H9 (cell line): ENCODE measurements around the gene MAP3K20. TPM values are rescaled to one million over a fixed set of nuclear protein-coding genes. Genes with fewer than 3 reads are reported as not detected.

Experiments used
- DNase-seq: peaks from one replicate; pipeline ENCODE4 v3.0.0-alpha.2; 2017
- H2AFZ ChIP-seq: one replicate; pipeline ENCODE4 v1.6.1; 2013; ENCODE audit warnings: mild to moderate bottlenecking, low read length, control low read depth, moderate library complexity
- H2AK5ac ChIP-seq: 2 replicates; pipeline ENCODE4 v1.6.1; 2013; ENCODE audit warnings: low read length, control low read depth, mixed read lengths; ENCODE audit not compliant: insufficient read length
- H2BK120ac ChIP-seq: one replicate; pipeline ENCODE4 v1.6.1; 2013; ENCODE audit warnings: low read depth, mild to moderate bottlenecking, low read length, control low read depth, inconsistent platforms; ENCODE audit not compliant: poor library complexity, severe bottlenecking
- H2BK12ac ChIP-seq: 2 replicates; pipeline ENCODE4 v1.6.1; 2013; ENCODE audit warnings: low read length, control low read depth, mixed read lengths, low read depth; ENCODE audit not compliant: insufficient read length
- H2BK15ac ChIP-seq: 2 replicates; pipeline ENCODE4 v1.6.1; 2013; ENCODE audit warnings: low read depth, low read length, control low read depth
- H2BK20ac ChIP-seq: one replicate; pipeline ENCODE4 v1.6.1; 2013; ENCODE audit warnings: low read depth, mild to moderate bottlenecking, low read length, control low read depth, inconsistent platforms; ENCODE audit not compliant: poor library complexity, severe bottlenecking
- H2BK5ac ChIP-seq: 2 replicates; pipeline ENCODE4 v1.6.1; 2013; ENCODE audit warnings: low read length, control low read depth, mixed read lengths; ENCODE audit not compliant: insufficient read length
- H3K14ac ChIP-seq: 2 replicates; pipeline ENCODE4 v1.6.1; 2013; ENCODE audit warnings: low read length, control low read depth; ENCODE audit not compliant: insufficient read depth
- H3K18ac ChIP-seq: 2 replicates; pipeline ENCODE4 v1.6.1; 2013; ENCODE audit warnings: low read depth, mild to moderate bottlenecking, mixed read lengths, low read length, control low read depth; ENCODE audit not compliant: insufficient read length
- H3K23ac ChIP-seq: 2 replicates; pipeline ENCODE4 v1.6.1; 2013; ENCODE audit warnings: low read length, control low read depth, mixed read lengths, low read depth; ENCODE audit not compliant: insufficient read length
- H3K23me2 ChIP-seq: 2 replicates; pipeline ENCODE4 v1.6.1; 2013; ENCODE audit warnings: low read depth, mild to moderate bottlenecking, mixed read lengths, low read length, control low read depth; ENCODE audit not compliant: insufficient read length, poor library complexity, severe bottlenecking
- H3K27ac ChIP-seq: 2 replicates; pipeline ENCODE4 v1.5.1; 2013; ENCODE audit warnings: low read length, control low read depth, mixed read lengths, low read depth; ENCODE audit not compliant: insufficient read length
- H3K27me3 ChIP-seq: 2 replicates; pipeline ENCODE4 v1.6.1; 2013; ENCODE audit warnings: low read length, control low read depth, inconsistent platforms; ENCODE audit not compliant: insufficient read depth
- H3K4ac ChIP-seq: 2 replicates; pipeline ENCODE4 v1.6.1; 2013; ENCODE audit warnings: low read depth, mild to moderate bottlenecking, control low read depth, inconsistent platforms, low read length, moderate library complexity
- H3K4me1 ChIP-seq: 2 replicates; pipeline ENCODE4 v1.6.1; 2013; ENCODE audit warnings: low read length, control low read depth, inconsistent platforms; ENCODE audit not compliant: insufficient read depth
- H3K4me2 ChIP-seq: 2 replicates; pipeline ENCODE4 v1.6.1; 2013; ENCODE audit warnings: low read length, control low read depth, mixed read lengths; ENCODE audit not compliant: insufficient read length, insufficient read depth
- H3K56ac ChIP-seq: 2 replicates; pipeline ENCODE4 v1.6.1; 2013; ENCODE audit warnings: low read depth, mild to moderate bottlenecking, mixed read lengths, low read length, control low read depth; ENCODE audit not compliant: insufficient read length
- H3K79me1 ChIP-seq: 2 replicates; pipeline ENCODE4 v1.6.1; 2013; ENCODE audit warnings: low read depth, mild to moderate bottlenecking, moderate library complexity, low read length, control low read depth, inconsistent platforms; ENCODE audit not compliant: insufficient read depth, poor library complexity, severe bottlenecking
- H3K79me2 ChIP-seq: 2 replicates; pipeline ENCODE4 v1.6.1; 2013; ENCODE audit warnings: low read length, control low read depth, inconsistent platforms; ENCODE audit not compliant: insufficient read depth
- H3K9ac ChIP-seq: 2 replicates; pipeline ENCODE4 v1.6.1; 2013; ENCODE audit warnings: low read length, control low read depth, mixed read lengths; ENCODE audit not compliant: insufficient read length; ENCODE audit errors: extremely low read depth
- H3K9me3 ChIP-seq: one replicate; pipeline ENCODE4 v1.6.1; 2013; ENCODE audit warnings: low read depth, low read length, inconsistent platforms; ENCODE audit not compliant: control insufficient read depth
- H3T11ph ChIP-seq: one replicate; pipeline ENCODE4 v1.6.1; 2013; ENCODE audit warnings: mild to moderate bottlenecking, low read length, control low read depth, inconsistent platforms
- H4K20me1 ChIP-seq: one replicate; pipeline ENCODE4 v1.6.1; 2013; ENCODE audit not compliant: control insufficient read depth, insufficient read length, insufficient read depth
- H4K5ac ChIP-seq: 2 replicates; pipeline ENCODE4 v1.6.1; 2013; ENCODE audit warnings: low read depth, mild to moderate bottlenecking, mixed read lengths, low read length, control low read depth; ENCODE audit not compliant: insufficient read length
- H4K8ac ChIP-seq: replicated peaks from 2 replicates; pipeline ENCODE4 v1.6.1; 2013; ENCODE audit warnings: low read length, control low read depth, mixed read lengths, low read depth; ENCODE audit not compliant: insufficient read length
- H4K91ac ChIP-seq: 2 replicates; pipeline ENCODE4 v1.6.1; 2013; ENCODE audit warnings: low read depth, mild to moderate bottlenecking, moderate library complexity, mixed read lengths, low read length, control low read depth; ENCODE audit not compliant: insufficient read length
- H3K27ac Mint-ChIP-seq, 3 experiments: 2 replicates in 2 of 3; 3 replicates in 1 of 3; pipeline ENCODE4 v1.8.0; 2020 to 2021; ENCODE audit warnings: mixed read lengths in 3 of 3, mild to moderate bottlenecking in 1 of 3, moderate library complexity in 1 of 3
- H3K27me3 Mint-ChIP-seq: 2 replicates; pipeline ENCODE4 v1.8.0; 2021; ENCODE audit warnings: low read depth, mild to moderate bottlenecking, moderate library complexity, mixed read lengths
- H3K36me3 Mint-ChIP-seq, 3 experiments: 2 replicates in 2 of 3; 3 replicates in 1 of 3; pipeline ENCODE4 v1.8.0; 2020 to 2021; ENCODE audit warnings: low read depth in 3 of 3, mixed read lengths in 3 of 3; ENCODE audit not compliant: insufficient read depth in 1 of 3
- H3K4me1 Mint-ChIP-seq, 2 experiments: 2 replicates each; pipeline ENCODE4 v1.8.0; 2020; ENCODE audit warnings: mixed read lengths in 2 of 2
- H3K4me3 Mint-ChIP-seq, 2 experiments: 2 replicates in 1 of 2; 3 replicates in 1 of 2; pipeline ENCODE4 v1.8.0; 2020 to 2021; ENCODE audit warnings: mild to moderate bottlenecking in 2 of 2, mixed read lengths in 2 of 2, moderate library complexity in 1 of 2
- H3K9me3 Mint-ChIP-seq, 2 experiments: 2 replicates in 1 of 2; 3 replicates in 1 of 2; pipeline ENCODE4 v1.8.0; 2020; ENCODE audit warnings: mild to moderate bottlenecking in 2 of 2, mixed read lengths in 2 of 2, moderate library complexity in 1 of 2
- CTCF ChIP-seq: fragments of 200-600 bp; sonication (generic); conservative IDR thresholded peaks from 3 replicates; pipeline ENCODE4 v1.8.0; 2021; ENCODE audit warnings: antibody characterized with exemption, mild to moderate bottlenecking
- total RNA-seq: library from RNA; stranded (reverse); gene quantifications from 2 replicates; pipeline ENCODE4 v1.2.1, GENCODE V29; 2021

Gene MAP3K20
- total RNA-seq, 1 experiment from 2014 or later: 8.7 TPM

DNA sequence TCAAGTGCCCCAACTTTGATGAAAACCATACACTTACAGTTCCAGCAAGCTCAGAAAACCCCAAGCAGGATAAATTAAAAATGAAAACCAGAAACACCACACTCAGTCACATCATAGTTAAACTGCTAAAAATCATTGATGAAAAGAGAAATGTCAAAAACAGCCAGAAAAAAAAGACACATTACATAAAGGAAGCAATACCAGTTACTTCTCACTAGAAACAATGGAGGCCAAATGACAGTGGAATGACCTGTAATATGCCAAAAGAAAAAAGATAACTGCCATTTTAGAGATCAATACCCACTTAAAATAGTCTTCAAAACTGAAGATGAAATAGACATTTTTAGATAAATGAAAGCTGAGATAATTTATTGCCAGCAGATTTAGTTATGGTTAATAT is 66.0 kb downstream of the MAP3K20 start:
- H3K9ac ChIP-seq: no peak overlapping the region
- H3K36me3 Mint-ChIP-seq: peaks cover 12 to 31% (median 13%) of the 10 kb centered on the region in 3 experiments
- no peak overlapping the region for H3K23ac ChIP-seq
- no peak overlapping the region for H3K27ac ChIP-seq
- TF ChIP-seq CTCF: no peak
- H2BK12ac ChIP-seq: no peak overlapping the region
- no peaks in the 10 kb centered on the region; the same call in 1 of the 2 replicates for H3K27me3 Mint-ChIP-seq
- no peak overlapping the region for H3K27ac Mint-ChIP-seq
- H3K27me3 ChIP-seq: no peaks in the 10 kb centered on the region
- H2BK120ac ChIP-seq: no peak overlapping the region
- H4K91ac ChIP-seq: no peak overlapping the region
- no peak overlapping the region for H2AFZ ChIP-seq
- H3K23me2 ChIP-seq: no peaks in the 10 kb centered on the region
- no peak overlapping the region for H3K4me2 ChIP-seq
- no peak overlapping the region for H2BK5ac ChIP-seq
- no peak overlapping the region for H3T11ph ChIP-seq
- H2BK15ac ChIP-seq: no peak overlapping the region
- H3K4me1 ChIP-seq: no peaks in the 10 kb centered on the region
- no peak for DNase-seq
- H3K79me1 ChIP-seq: no peaks in the 10 kb centered on the region
- H3K4me1 Mint-ChIP-seq: peaks cover 3% of the 10 kb centered on the region in 2 experiments
- H3K4me3 Mint-ChIP-seq: no peak overlapping the region
- no peak overlapping the region for H4K8ac ChIP-seq
- no peak overlapping the region for H2BK20ac ChIP-seq
- no peaks in the 10 kb centered on the region for H3K79me2 ChIP-seq
- H4K5ac ChIP-seq: no peak overlapping the region
- H3K9me3 Mint-ChIP-seq: peaks cover 21 to 28% of the 10 kb centered on the region in 2 experiments
- H3K14ac ChIP-seq: no peak overlapping the region
- no peak overlapping the region for H3K4ac ChIP-seq
- H3K18ac ChIP-seq: no peak overlapping the region
- no peaks in the 10 kb centered on the region for H4K20me1 ChIP-seq
- H3K56ac ChIP-seq: no peak overlapping the region
- H3K9me3 ChIP-seq: no peaks in the 10 kb centered on the region
- H2AK5ac ChIP-seq: no peak overlapping the region
